Measurements from ENCODE around the gene MMP28.

DNA sequence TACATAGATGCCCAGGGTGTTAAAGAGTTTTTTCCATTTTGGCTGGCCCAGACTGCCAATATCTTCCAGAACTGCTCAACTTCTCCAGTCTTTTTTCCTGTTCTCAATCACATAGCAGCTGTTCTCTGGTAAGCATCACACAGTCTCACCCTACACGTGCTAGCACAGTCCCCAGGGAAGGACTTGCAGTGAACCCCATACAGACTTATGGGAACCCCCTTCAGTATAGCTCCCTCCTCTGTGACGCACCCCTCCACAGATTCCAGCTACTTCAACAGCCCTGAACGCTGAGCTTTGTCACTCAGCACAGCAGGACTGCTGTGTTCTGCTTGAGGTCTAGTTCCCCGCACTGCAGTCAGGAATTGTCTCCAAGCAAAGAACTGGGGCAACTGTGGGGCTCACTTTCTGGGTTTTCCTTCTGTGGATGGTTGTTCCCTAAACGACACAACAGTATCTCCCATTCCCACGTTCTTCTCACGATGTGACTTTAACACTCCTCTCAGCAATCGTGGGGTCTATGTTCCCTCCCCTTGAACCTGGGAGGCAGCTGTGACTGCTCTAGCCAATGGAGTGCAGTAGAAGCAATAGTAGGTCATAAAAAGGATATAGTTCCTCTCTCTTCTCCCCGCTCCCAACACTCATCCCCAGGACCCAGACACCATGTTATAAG, 3.6 kb downstream of the MMP28 start:
- TF ChIP-seq, protein P1, sequence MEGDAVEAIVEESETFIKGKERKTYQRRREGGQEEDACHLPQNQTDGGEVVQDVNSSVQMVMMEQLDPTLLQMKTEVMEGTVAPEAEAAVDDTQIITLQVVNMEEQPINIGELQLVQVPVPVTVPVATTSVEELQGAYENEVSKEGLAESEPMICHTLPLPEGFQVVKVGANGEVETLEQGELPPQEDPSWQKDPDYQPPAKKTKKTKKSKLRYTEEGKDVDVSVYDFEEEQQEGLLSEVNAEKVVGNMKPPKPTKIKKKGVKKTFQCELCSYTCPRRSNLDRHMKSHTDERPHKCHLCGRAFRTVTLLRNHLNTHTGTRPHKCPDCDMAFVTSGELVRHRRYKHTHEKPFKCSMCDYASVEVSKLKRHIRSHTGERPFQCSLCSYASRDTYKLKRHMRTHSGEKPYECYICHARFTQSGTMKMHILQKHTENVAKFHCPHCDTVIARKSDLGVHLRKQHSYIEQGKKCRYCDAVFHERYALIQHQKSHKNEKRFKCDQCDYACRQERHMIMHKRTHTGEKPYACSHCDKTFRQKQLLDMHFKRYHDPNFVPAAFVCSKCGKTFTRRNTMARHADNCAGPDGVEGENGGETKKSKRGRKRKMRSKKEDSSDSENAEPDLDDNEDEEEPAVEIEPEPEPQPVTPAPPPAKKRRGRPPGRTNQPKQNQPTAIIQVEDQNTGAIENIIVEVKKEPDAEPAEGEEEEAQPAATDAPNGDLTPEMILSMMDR (IDR thresholded peaks at IDR 0.05; ENCODE audit: low read length): no peak
- TF ChIP-seq EZH2 (IDR thresholded peaks at IDR 0.05; ENCODE audit: borderline replicate concordance, low read length): no peak
